Measurements from ENCODE around the gene THAP4. TPM values are rescaled to one million over a fixed set of nuclear protein-coding genes. Genes with fewer than 3 reads are reported as not detected.

The THAP4 gene
- total RNA-seq, 2 donors from 2014 or later = 27.2 to 31.1 TPM

DNA sequence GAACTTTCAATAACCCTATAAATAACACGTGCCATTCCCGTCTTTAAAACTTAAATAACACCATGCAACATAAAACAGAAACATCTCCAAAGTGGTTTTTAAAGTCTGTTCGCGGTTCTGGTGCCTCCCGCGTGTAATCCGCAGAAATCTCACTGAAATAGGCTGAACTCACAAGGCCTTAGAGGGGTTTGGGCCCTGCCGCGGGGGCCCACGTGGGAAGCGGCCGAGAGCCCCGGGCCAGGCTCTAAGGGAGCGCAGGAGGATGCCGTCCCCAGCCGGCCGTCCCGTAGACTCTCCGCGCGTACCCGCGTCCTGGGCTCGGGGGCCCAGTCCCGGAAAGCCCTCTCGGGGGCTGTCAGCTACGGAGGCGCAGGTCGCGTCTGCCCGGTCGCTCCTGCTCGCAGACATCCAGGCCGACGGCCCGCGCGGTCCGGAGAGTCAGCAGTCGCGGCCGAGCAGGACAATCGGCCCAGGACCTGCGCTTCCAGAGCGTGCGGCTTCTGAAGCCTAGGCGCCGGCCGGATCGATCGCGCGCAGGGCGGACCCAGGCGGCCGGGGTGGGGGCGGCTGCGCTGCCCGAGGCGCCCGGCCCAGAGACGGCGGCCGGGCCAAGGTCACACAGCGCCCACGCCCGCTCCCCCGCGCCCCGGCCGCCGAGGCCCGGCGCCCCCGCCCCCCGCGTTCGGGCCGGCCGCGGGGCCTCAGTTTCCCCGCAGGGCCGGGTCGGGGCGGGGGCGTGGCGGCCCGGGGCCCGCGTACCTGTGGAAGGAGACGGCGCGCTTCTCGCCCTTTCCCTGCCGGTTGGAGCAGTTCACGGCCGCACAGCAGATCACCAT, 558 bp downstream of the THAP4 start:
- DNase-seq (ENCODE audit: low spot score) (no peak), ATAC-seq (ENCODE audit: insufficient number of reproducible peaks, low FRiP score, low read depth) (no peak)
- Histone ChIP-seq H3K4me1 (ENCODE audit: control insufficient read depth in 1 of 2, low read depth in 2 of 2) (peaks cover 21 to 39% of the 10 kb centered on the region in 2 donors), H3K27me3 (replicated peaks; ENCODE audit: insufficient read depth) (no peaks in the 10 kb centered on the region), H3K36me3 (peaks cover 13% of the 10 kb centered on the region), H3K9me3 (no peaks in the 10 kb centered on the region), H3K4me3 (peak overlapping the region; percentile 93), H3K27ac (peak overlapping the region; percentile 96 to 98)
- TF ChIP-seq, protein P1, sequence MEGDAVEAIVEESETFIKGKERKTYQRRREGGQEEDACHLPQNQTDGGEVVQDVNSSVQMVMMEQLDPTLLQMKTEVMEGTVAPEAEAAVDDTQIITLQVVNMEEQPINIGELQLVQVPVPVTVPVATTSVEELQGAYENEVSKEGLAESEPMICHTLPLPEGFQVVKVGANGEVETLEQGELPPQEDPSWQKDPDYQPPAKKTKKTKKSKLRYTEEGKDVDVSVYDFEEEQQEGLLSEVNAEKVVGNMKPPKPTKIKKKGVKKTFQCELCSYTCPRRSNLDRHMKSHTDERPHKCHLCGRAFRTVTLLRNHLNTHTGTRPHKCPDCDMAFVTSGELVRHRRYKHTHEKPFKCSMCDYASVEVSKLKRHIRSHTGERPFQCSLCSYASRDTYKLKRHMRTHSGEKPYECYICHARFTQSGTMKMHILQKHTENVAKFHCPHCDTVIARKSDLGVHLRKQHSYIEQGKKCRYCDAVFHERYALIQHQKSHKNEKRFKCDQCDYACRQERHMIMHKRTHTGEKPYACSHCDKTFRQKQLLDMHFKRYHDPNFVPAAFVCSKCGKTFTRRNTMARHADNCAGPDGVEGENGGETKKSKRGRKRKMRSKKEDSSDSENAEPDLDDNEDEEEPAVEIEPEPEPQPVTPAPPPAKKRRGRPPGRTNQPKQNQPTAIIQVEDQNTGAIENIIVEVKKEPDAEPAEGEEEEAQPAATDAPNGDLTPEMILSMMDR (IDR thresholded peaks at IDR 0.05) = no peak

DNA sequence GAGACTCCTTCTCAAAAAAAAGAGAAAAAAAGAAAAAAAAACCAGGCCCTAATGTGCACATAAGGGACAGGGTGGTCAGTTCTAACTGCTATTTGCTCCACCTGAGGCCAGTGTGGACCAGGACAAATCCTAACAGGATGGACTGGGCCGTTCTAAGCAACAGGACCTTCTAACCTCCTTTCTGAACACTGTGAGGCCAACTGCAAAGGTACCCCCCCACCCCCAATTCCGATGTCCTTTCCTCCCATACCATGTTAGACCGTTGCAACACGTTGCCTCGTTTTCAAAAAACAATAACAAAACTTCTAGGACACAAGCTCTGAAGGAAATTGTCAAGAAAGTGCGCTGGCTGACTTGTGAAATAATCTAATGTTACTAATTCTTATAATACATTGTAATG, 1.2 kb downstream of the THAP4 start:
- Histone ChIP-seq H3K9me3 (no peaks in the 10 kb centered on the region), H3K4me3 (peak overlapping the region; percentile 93), H3K4me1 (ENCODE audit: control insufficient read depth in 1 of 2, low read depth in 2 of 2) (peaks cover 21 to 39% of the 10 kb centered on the region in 2 donors), H3K27me3 (replicated peaks; ENCODE audit: insufficient read depth) (no peaks in the 10 kb centered on the region), H3K36me3 (peaks cover 13% of the 10 kb centered on the region), H3K27ac (peak overlapping the region; percentile 66 to 77)
- TF ChIP-seq, protein P1 (IDR thresholded peaks at IDR 0.05) = no peak
- DNase-seq (ENCODE audit: low spot score) (no peak), ATAC-seq (ENCODE audit: insufficient number of reproducible peaks, low FRiP score, low read depth) (no peak)

DNA sequence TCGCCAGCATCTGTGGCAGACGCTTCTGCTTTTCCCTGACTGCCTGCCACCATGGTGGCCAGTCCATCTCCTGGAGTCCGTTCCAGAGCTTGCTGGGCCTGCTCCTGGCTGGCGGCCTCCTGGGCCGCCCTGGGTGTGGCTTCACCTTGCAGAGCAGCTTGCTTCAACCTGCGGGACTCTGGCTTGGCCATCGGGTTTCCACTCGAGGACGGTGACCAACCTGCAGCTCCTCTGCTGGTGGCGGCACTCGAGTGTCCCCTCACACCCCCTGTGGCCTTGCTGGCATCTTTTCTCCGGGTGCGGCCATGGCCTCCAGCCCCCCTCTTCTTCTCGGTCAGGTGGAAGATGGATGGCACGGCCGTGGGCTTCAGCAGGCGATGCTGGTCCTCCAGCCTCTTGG, 3.4 kb downstream of the THAP4 start:
- H3K36me3 ChIP-seq = peaks cover 13% of the 10 kb centered on the region
- no peak overlapping the region for H3K27ac ChIP-seq
- H3K9me3 ChIP-seq = no peaks in the 10 kb centered on the region
- no peak overlapping the region for H3K4me3 ChIP-seq
- H3K4me1 ChIP-seq (ENCODE audit: control insufficient read depth in 1 of 2, low read depth in 2 of 2) = peaks cover 16 to 25% of the 10 kb centered on the region in 2 donors
- DNase-seq (ENCODE audit: low spot score) (no peak), ATAC-seq (ENCODE audit: insufficient number of reproducible peaks, low FRiP score, low read depth) (no peak)
- TF ChIP-seq, protein P1 (IDR thresholded peaks at IDR 0.05) = no peak
- H3K27me3 ChIP-seq (replicated peaks; ENCODE audit: insufficient read depth) = no peaks in the 10 kb centered on the region

DNA sequence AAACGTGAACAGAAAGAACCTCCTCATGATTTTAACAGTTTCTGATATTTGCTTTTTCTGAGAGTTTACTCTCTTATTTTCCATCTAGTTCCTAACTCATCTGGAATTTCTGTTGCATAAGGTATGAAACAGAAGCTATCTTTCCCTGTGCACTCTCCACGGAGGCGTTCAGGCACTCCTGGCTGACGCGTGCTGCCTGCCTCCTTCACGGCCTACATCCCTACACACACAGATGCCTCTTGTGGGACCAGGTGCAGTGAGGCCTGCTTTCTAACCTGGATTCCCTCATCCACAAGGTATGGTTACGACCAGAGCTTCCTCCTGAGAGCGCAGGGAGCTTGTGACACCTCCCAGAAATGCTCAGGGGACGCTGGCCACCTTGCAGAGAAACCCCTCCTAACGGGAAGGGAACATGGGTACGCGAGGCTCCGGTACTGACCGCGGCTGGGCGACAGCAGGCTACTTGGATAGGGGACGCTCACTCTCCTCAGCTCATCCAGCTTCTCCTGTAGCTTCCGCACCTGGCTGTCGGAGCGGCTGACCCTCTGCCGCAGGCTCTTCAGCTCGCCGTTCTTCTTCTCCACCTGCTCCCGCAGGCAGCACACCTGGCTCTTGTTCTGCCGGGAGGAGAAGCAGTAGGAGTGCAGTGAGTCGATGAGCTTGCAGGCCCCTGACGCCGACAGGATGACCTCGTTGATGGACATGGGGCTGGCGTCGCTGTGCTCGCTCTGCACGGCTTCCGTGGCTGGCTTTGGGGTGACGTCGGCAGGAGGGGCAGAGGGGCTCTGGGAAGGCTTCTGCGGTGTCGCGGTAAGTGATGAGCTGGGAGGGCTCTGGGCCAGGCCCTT, 4.3 kb downstream of the THAP4 start:
- Histone ChIP-seq H3K9me3 (no peaks in the 10 kb centered on the region), H3K27ac (no peak overlapping the region), H3K36me3 (peaks cover 17% of the 10 kb centered on the region), H3K4me3 (no peak overlapping the region), H3K27me3 (replicated peaks; ENCODE audit: insufficient read depth) (no peaks in the 10 kb centered on the region), H3K4me1 (ENCODE audit: control insufficient read depth in 1 of 2, low read depth in 2 of 2) (peaks cover 11 to 19% of the 10 kb centered on the region in 2 donors)
- DNase-seq (ENCODE audit: low spot score) (no peak), ATAC-seq (ENCODE audit: insufficient number of reproducible peaks, low FRiP score, low read depth) (no peak)
- TF ChIP-seq, protein P1 (IDR thresholded peaks at IDR 0.05) = no peak

Data from thoracic aorta (tissue), 2 donors.